Mononuclear cell (primary cell): Measurements from ENCODE around the gene EPN2. TPM values are rescaled to one million over a fixed set of nuclear protein-coding genes. Genes with fewer than 3 reads are reported as not detected.
A peak's percentile ranks its signal among the peaks of the same experiment; 100 is the strongest.

Experiments used
- H3K27me3 ChIP-seq: 2 replicates; pipeline ENCODE4 v1.6.0; 2011; ENCODE audit warnings: low read length, control low read depth; ENCODE audit not compliant: insufficient read depth
- H3K4me1 ChIP-seq: 2 replicates; pipeline ENCODE4 v1.5.1; 2011; ENCODE audit warnings: mild to moderate bottlenecking, low read length, control low read depth; ENCODE audit not compliant: insufficient read depth
- H3K4me3 ChIP-seq: 2 replicates; pipeline ENCODE4 v1.5.1; 2011; ENCODE audit warnings: mild to moderate bottlenecking, low read length, moderate library complexity
- H3K9me3 ChIP-seq: 2 replicates; pipeline ENCODE4 v1.5.1; 2011; ENCODE audit warnings: low read depth, mild to moderate bottlenecking, control low read depth, low read length
- total RNA-seq: library from RNA; depleted of rRNA; stranded (reverse); fragments of >200 nt; gene quantifications from one replicate; pipeline ENCODE4 v1.2.3, GENCODE V29; 2012

The EPN2 gene
- total RNA-seq, 1 donor: 8.4 TPM

DNA sequence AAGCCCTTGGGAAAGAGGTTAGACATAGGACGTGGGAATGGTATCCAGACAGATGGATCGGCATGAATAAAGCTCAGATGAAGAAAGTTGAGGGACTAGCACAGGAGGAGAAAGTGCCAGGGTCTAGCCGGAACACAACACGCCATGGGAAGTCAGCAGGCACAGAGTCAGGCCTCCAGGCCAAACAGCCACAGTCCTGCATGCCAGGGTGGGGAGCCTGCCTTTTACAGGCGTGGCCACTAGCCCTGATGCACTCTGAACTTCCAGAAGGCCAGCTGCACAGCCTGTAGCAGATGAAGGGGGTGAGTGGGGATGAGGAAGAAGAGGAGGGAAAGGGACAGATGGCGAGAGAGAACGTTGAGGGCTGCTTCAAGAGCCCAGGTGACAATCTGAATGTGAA is 120.2 kb downstream of the EPN2 start:
- Histone ChIP-seq H3K4me1 (peaks cover 7% of the 10 kb centered on the region), H3K4me3 (no peak overlapping the region), H3K27me3 (no peaks in the 10 kb centered on the region), H3K9me3 (no peaks in the 10 kb centered on the region)

GRCh38 chr17:19357761-19358160 is 120.6 kb downstream of the EPN2 start:
- no peaks in the 10 kb centered on the region for H3K9me3 ChIP-seq
- H3K4me3 ChIP-seq: no peak overlapping the region
- H3K4me1 ChIP-seq: peaks cover 8% of the 10 kb centered on the region
- no peaks in the 10 kb centered on the region for H3K27me3 ChIP-seq

- H3K27me3 ChIP-seq: no peaks in the 10 kb centered on the region
- H3K4me3 ChIP-seq: no peak overlapping the region
- no peaks in the 10 kb centered on the region for H3K9me3 ChIP-seq
- peaks cover 15% of the 10 kb centered on the region for H3K4me1 ChIP-seq
Measured at GRCh38 chr17:19359151-19359550, 122.0 kb downstream of the EPN2 start.

DNA sequence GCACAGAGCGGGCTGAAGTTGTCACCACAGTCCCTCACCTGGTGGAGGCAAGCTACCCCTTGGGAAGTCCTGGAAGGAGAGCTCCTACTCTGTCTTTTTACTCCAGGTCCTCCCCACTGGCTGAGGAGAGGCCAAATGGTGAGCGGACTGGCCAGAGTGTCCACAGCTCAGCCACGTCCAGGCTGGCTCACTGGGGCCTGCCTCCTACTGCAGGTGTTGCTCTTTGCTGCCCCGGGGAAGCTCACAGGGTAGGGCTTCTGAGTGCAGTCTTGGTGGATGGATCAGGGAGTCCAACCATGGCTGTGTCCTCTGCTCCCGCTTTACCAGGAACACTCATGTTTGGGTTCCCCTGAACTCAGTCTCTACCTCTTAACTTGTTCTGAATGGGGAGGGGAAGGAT is 122.7 kb downstream of the EPN2 start:
- H3K9me3 ChIP-seq: no peaks in the 10 kb centered on the region
- no peaks in the 10 kb centered on the region for H3K27me3 ChIP-seq

DNA sequence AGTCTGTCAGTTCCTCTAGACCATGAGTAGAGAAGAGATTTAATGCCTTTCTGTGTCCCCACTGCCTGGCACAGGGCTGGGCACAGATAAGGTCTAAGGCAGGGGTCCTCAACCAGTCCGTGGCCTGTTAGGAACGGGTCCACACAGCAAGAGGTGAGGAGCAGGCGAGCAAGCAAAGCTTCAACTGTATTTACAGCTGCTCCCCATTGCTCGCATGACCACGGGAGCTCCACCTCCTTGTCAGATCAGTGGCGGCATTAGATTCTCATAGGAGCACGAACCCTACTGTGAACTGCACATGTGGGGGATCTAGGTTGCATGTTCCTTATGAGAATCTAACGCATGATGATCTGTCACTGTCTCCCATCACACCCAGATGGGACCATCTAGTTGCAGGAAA is 123.6 kb downstream of the EPN2 start:
- no peaks in the 10 kb centered on the region for H3K27me3 ChIP-seq
- no peak overlapping the region for H3K4me3 ChIP-seq
- peaks cover 15% of the 10 kb centered on the region for H3K4me1 ChIP-seq
- no peaks in the 10 kb centered on the region for H3K9me3 ChIP-seq

More for the DNA sequence above, 122.7 kb downstream of the EPN2 start:
- no peak overlapping the region for H3K4me3 ChIP-seq
- peaks cover 15% of the 10 kb centered on the region for H3K4me1 ChIP-seq

- Histone ChIP-seq H3K4me1 (peaks cover 15% of the 10 kb centered on the region), H3K9me3 (no peaks in the 10 kb centered on the region), H3K4me3 (no peak overlapping the region), H3K27me3 (no peaks in the 10 kb centered on the region)
Measured at GRCh38 chr17:19361326-19361725, 124.2 kb downstream of the EPN2 start.

- Histone ChIP-seq H3K27me3 (no peaks in the 10 kb centered on the region), H3K9me3 (no peaks in the 10 kb centered on the region), H3K4me1 (peaks cover 15% of the 10 kb centered on the region), H3K4me3 (peak overlapping the region; percentile 39)
Measured at GRCh38 chr17:19361944-19362276, 124.7 kb downstream of the EPN2 start.

DNA sequence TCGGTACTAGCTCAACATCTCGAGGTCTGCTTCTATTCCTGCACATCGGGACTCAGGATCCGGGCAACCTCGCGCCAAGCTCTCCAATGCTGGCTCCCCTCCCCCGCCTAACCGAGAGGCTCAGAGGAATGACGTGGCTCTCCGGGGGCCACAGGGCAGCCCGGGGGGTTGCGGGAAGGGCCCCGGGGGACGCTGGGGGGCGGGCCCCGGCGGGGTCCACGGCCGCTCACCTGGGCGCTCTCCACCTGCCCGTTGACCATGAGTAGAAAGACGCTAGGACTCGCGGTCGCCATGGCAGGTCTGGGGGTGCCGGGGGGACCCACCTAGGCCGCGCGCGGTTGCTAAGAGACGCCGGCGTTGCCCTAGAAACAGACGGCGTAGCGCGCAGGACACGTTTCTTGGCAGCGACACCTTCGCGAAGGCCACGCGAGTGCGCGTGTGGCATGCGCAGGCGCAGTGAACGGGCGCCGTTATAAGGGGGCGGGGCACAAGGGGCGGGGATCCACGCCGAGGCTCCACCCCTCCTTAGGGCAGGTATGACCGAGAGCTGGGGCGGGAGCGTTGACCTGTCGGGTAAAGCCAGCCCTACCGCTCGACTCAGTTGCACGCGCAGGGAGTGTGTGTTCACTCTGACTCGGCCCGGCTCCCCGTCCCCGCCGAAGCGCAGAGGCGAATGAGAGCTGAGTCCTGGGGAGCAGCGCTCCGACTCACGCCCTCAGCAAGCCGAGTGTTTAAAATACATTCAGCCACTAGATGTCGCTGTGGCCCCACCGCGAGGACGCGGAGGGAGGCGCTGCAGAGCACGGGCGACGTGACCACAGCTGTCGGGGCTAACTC is 125.3 kb downstream of the EPN2 start, which contains the start of gene B9D1:
Gene B9D1 (minus strand): TSS at position 447 of the 837 bp plus-strand sequence. CDS start 154 bp downstream, at position 293.
- no peaks in the 10 kb centered on the region for H3K27me3 ChIP-seq
- peak within 1 kb of the TSS; percentile 39 for H3K4me3 ChIP-seq
- no peaks in the 10 kb centered on the region for H3K9me3 ChIP-seq
- peaks cover 15% of the 10 kb centered on the region for H3K4me1 ChIP-seq

- Histone ChIP-seq H3K4me1 (peaks cover 18% of the 10 kb centered on the region), H3K27me3 (no peaks in the 10 kb centered on the region), H3K9me3 (no peaks in the 10 kb centered on the region), H3K4me3 (peak overlapping the region; percentile 39)
Measured at GRCh38 chr17:19363114-19363438, 125.9 kb downstream of the EPN2 start.

GRCh38 chr17:19363460-19364035 is 126.4 kb downstream of the EPN2 start:
- Histone ChIP-seq H3K27me3 (no peaks in the 10 kb centered on the region), H3K4me3 (no peak overlapping the region), H3K9me3 (no peaks in the 10 kb centered on the region), H3K4me1 (peaks cover 22% of the 10 kb centered on the region)

DNA sequence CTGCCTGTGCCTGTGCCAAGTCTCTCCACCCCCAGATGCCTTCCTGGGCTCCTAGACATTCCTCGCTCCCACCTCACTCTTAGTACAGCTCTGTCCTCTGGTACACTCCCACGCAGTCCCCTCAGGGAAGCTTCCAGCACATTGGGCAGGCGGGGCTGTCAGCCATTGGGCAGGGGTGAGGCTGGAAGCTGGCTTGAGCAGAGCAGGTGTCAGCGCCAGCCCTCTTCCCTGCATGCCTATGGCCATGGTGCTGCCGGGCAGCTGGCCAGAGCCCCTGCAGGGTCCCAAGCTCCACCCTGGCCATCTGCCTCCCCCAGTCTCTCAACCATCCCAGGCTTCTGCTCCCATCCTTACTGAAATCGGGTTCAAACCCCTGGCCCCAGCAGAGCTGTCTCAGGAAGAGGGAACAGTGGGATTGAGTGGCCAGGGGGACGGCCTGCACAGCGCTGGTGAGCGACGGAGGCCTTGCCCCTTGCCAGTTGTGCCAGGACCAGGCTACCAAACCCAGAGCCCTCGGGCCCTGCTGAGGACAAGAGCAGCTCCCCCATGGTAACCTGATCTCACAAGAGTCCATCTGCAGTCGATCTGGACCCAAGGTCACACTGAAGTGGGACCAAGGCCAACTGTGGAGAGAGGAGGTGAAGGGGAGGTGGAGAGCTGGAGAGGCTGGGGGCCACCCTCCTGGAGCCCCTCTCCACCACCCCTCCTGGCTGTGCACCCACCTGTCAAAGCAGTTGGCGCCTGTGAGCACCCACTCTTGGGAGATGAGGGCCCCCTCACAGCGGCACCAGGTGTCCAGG is 127.7 kb downstream of the EPN2 start:
- Histone ChIP-seq H3K9me3 (no peaks in the 10 kb centered on the region), H3K27me3 (no peaks in the 10 kb centered on the region), H3K4me3 (no peak overlapping the region), H3K4me1 (peaks cover 35% of the 10 kb centered on the region)

DNA sequence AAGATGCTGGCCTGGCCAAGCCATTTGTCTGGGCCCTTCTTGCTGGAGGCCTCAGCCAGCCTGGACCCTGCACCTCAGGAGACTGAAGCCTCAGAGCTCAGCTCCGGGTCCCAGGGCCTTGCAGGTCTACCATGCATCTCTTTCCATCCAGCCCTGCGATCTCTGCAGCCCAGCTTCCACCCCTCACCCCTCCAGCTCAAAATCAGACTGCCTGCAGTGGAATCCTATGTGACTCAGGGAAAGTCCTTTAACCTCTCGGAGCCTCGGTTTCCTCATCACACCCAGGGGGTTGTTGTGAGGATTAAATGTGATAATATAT is 128.3 kb downstream of the EPN2 start:
- H3K4me3 ChIP-seq: no peak overlapping the region
- peaks cover 41% of the 10 kb centered on the region for H3K4me1 ChIP-seq
- H3K9me3 ChIP-seq: no peaks in the 10 kb centered on the region
- H3K27me3 ChIP-seq: no peaks in the 10 kb centered on the region

DNA sequence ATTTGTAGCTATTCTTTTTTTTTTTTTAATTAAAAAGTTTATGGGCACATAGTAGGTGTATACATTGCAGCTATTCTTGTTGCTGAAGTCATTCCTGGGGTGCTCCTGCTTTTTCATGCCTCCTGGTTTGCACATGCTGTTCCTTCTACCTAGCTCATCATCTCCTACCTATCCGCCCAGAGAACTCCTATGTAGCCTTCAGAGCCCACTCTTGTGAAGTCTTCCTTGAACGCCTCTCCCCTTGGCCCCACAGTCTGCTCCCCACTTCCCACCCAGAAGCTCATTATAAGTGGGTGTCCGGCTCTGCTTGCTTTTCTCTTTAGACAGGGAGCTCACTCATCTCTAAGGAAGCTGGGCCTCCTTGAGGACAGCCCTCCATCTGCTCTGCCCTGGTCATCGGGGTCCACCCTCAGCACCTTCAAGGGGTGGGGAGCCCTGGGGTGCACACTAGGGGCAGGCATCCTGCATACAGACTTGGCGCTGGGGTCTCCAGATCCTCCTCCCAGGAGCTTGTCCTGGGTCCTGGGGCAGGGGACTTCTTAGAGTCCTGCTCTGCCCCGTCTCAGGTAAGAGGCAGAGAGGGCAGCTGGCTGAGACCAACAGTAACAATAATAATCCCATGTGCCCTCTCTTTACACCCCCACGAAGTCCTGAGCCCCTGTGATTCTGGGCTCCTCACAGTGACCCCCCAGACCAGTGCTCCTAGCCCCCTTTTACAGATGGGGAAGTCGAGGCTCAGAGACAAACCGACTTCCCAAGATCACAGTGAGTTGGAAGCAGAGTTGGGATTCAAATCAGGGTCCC is 128.9 kb downstream of the EPN2 start:
- Histone ChIP-seq H3K4me1 (peaks cover 47% of the 10 kb centered on the region), H3K9me3 (no peaks in the 10 kb centered on the region), H3K4me3 (no peak overlapping the region), H3K27me3 (no peaks in the 10 kb centered on the region)

DNA sequence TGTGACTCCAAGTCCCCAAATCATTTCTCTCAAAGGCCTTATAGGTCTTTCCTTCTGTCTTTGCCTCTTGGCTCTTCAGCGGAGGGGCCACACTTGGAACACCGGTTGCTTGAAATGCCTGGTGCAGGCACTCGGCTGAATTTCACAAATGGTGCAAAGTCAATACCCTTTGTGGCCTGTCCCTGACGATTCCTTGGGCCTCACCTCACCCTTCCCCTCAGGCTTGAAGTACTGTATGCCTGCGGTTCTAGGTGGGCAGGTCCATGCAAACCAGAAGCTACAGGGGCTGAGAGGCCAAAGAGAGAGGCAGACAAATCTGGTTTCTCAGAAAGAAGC is 129.4 kb downstream of the EPN2 start:
- H3K4me1 ChIP-seq: peaks cover 52% of the 10 kb centered on the region
- H3K9me3 ChIP-seq: no peaks in the 10 kb centered on the region
- no peaks in the 10 kb centered on the region for H3K27me3 ChIP-seq
- no peak overlapping the region for H3K4me3 ChIP-seq

DNA sequence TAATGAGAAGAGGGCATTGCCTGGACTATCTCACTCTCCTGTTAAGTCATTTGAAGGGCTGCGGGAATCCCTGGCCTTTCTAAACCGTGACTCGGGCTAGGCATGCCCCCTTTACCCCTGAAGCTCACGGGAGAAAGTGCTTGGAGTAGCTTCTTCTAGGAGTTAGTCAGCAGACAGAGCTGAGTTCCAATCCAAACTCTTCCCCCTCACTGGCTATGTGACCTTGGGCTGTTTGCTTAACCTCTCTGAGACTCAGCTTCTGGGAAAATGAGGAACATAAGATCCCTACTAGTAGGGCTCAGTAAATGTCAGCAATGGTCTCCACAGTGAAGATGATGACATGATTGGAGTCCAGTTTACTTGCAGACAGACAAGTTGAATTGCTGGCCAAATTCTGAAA is 131.1 kb downstream of the EPN2 start:
- Histone ChIP-seq H3K9me3 (no peaks in the 10 kb centered on the region), H3K4me3 (no peak overlapping the region), H3K4me1 (peaks cover 56% of the 10 kb centered on the region), H3K27me3 (no peaks in the 10 kb centered on the region)
